HG03095 (cell line): ENCODE measurements around the gene IGSF3.

Experiments used
- ATAC-seq: cut with Tn5 transposase; IDR thresholded peaks from one replicate; pipeline ENCODE4 v1.9.1; 2021; ENCODE audit warnings: moderate library complexity; ENCODE audit not compliant: unreplicated experiment

IGSF3 gene

GRCh38 chr1:116667575-116668105, at the start of gene IGSF3:
Gene IGSF3 (minus strand): TSS chr1:116667733. CDS start chr1:116666326, 1,407 bp downstream.
- peak; percentile 60 for ATAC-seq

- no peak for ATAC-seq
Measured at GRCh38 chr1:116717318-116717717, 49.8 kb upstream of the IGSF3 start.

- ATAC-seq, result no peak
Measured at GRCh38 chr1:116716391-116716790, 48.9 kb upstream of the IGSF3 start.

- no peak for ATAC-seq
Measured at GRCh38 chr1:116713474-116713873, 45.9 kb upstream of the IGSF3 start.

- no peak for ATAC-seq
Measured at GRCh38 chr1:116712510-116712909, 45.0 kb upstream of the IGSF3 start.

- no peak for ATAC-seq
Measured at GRCh38 chr1:116711263-116711840, 43.8 kb upstream of the IGSF3 start.

GRCh38 chr1:116710420-116711262, 43.1 kb upstream of the IGSF3 start:
- no peak for ATAC-seq

GRCh38 chr1:116709666-116710167, 42.2 kb upstream of the IGSF3 start:
- ATAC-seq, result no peak

- ATAC-seq, result no peak
Measured at GRCh38 chr1:116708255-116708900, 40.8 kb upstream of the IGSF3 start.

- no peak for ATAC-seq
Measured at GRCh38 chr1:116706841-116707240, 39.3 kb upstream of the IGSF3 start.

- ATAC-seq, result no peak
Measured at GRCh38 chr1:116706123-116706522, 38.6 kb upstream of the IGSF3 start.

- no peak for ATAC-seq
Measured at GRCh38 chr1:116704278-116704677, 36.7 kb upstream of the IGSF3 start.

- ATAC-seq, result no peak
Measured at GRCh38 chr1:116699605-116700004, 32.1 kb upstream of the IGSF3 start.

GRCh38 chr1:116698244-116698595, 30.7 kb upstream of the IGSF3 start:
- ATAC-seq, result no peak

GRCh38 chr1:116697548-116698243, 30.2 kb upstream of the IGSF3 start:
- ATAC-seq, result no peak

GRCh38 chr1:116694524-116694923, 27.0 kb upstream of the IGSF3 start:
- ATAC-seq, result no peak

- ATAC-seq, result no peak
Measured at GRCh38 chr1:116693759-116694480, 26.4 kb upstream of the IGSF3 start.

- no peak for ATAC-seq
Measured at GRCh38 chr1:116692879-116693278, 25.3 kb upstream of the IGSF3 start.

GRCh38 chr1:116690849-116691406, 23.4 kb upstream of the IGSF3 start:
- no peak for ATAC-seq

GRCh38 chr1:116690396-116690848, 22.9 kb upstream of the IGSF3 start:
- no peak for ATAC-seq
